GM21529 (cell line): Measurements from ENCODE around the gene SLC35E3.
"Not testable (repeated sequence)": the region's sequence is repeated elsewhere in the genome, so short reads cannot be mapped to it uniquely, and the experiment has no call there.

Experiments
- ATAC-seq: cut with Tn5 transposase; IDR thresholded peaks from one replicate; pipeline ENCODE4 v1.9.1; 2021; ENCODE audit not compliant: unreplicated experiment

SLC35E3 gene

DNA sequence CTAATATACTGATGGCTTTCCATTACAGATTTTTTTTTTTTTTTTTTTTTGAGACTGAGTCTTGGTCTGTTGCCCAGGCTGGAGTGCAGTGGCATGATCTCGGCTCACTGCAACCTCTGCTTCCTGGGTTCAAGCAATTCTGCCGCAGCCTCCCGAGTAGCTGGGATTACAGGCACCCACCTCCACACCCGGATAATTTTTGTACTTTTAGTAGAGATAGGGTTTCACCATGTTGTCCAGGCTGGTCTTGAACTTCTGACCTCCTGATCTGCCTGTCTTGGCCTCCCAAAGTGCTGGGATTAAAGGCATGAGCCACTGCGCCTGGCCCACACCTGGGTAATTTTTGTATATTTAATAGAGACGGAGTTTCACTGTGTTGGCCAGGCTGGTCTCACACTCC lies 65.6 kb downstream of the SLC35E3 start:
- not testable (repeated sequence) for ATAC-seq

DNA sequence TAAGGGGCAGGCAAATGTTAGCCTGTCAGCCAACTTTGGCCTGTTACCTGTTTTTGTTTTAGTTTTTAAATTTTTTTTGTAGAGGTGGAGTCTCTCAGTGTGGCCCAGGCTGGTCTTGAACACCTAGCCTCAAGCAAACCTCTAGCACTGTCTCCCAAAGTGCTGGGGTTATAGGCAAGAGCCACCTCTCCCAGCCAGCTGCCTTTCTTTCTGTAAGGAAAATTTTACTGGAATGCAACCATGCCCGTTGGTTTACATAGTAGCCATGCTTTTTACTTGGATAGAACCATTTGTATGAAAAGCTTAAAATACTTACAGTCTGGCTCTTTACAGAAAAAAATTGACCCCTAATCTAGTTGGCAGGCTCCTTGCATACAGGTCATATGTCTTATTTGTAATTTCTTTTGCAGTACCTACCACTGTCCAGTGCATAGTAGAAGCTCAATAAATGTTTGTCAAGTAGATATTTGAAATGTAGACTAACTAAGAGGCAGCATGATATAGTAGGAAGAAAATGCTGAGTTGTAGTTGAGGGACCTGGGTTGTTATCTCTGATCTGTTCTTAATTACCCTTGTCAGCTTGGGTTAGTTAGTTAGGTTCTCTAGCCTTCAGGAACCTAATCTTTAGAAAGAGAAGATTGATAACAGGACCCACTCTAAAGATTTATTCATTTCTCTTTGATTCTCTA lies 66.7 kb downstream of the SLC35E3 start:
- ATAC-seq: no peak

DNA sequence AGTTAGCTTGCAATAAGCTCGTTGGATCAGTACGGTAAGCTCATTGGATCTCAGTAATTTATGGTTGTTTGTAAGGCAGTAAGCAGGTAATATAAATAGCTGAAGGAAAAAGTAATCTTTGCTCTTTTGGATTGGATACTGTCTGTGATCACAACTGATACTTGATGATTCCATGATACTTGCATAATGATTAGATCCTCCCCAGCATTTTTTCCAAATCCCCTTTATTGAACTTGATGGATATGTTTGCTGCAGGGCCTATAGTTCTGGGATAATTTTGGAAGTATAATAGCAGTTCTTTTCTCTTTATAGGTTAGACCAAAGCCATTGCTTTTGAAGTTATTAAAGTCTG lies 67.2 kb downstream of the SLC35E3 start:
- ATAC-seq: no peak

DNA sequence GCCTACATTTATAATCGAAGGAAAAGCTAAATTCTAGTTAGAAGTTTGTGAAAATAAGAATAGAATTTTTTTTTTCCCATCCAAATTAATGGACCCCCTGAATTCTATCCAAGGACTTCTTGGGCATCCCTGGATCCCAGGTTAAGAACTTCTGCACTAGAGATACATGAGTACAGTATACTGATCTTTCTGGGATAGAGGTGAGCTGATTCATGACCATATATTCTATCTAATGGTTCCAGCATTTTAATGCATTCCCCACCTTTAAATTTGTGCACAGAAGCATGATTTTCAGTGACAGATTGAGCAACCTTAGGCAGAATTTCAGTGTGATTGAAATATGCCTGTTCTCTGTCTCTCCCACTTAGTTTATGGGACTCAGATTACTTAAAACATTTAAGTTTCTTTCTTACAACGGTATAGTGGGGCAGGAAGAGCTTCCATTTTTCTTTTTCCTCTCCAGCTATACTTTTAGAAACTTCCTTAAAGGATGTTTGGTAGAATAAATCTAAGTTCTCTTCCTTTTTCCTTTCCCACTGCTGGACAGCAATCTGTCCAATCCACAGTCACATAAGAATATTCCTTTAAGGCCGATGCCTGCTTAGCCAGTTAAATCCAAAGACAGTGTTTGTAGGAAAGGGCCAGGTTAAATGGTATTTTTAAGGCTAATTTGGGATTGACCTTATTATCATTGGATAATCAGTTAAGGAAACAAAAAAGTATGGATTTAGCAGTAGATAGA lies 68.7 kb downstream of the SLC35E3 start:
- no peak for ATAC-seq

DNA sequence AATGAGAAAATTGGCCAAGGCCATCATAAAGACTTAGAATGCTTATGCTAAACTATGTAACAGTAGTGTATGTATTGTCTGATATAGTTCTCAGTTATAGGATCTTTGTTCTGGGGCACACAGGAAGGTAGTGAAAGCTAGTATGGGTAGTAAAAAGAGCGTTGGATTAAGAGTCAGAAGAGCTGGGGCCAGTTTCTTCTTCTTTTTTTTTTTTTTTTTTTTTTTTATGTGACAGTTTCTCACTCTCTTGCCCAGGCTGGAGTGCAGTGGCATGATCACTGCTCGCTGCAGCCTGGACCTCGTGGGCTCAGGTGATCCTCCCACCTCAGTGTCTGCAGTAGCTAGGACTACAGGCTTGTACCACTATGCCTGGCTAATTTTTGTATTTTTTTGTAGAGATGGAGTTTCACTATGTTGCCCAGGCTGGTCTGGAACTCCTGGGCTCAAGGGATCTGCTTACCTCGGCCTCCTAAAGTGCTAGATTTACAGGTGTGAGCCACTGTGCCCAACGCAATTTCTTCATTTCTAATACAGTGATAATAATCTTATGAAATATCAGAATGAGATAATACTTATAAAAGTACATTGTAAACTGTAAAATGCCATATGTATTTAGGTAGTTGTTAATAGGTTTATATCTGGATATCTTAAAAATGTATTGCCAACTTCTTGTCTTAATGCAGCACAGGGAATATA lies 69.4 kb downstream of the SLC35E3 start:
- ATAC-seq: no peak

DNA sequence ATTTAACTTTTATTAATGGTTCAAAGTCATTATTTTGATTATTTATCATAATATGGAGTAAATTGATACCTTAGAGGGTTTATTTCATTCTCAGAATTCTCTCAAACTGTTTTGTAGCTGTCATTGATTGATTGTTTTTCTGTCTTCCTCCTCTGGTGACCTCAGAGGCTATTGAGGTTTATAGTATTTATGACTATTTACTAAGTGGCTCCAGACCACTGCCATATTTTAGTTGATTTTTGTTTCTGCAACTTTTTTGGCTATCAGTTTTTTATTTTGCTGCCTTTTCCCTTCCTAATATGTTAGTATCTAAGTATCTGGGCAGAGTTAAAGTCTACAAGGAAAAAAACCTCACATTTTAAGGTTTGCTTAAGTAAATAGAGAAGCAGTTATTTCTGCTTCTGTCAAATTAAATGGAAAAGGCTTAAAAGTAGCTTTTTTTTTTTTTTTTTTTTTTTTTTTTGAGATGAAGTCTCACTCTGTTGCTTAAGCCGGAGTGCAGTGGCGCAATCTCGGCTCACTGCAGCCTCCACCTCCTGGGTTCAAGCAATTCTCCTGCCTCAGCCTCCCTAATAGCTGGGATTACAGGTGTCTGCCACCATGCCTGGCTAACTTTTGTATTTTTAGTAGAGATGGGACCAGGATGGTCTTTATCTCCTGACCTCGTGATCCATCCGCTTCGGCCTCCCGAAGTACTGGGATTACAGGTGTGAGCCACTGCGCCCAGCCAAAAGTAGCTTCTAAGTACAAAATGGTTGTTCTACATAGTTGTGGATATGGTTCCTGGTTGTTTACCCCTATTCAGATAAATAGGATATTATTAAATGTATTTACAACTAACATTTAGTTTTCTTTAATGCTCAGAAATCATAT lies 70.2 kb downstream of the SLC35E3 start:
- ATAC-seq: no peak

DNA sequence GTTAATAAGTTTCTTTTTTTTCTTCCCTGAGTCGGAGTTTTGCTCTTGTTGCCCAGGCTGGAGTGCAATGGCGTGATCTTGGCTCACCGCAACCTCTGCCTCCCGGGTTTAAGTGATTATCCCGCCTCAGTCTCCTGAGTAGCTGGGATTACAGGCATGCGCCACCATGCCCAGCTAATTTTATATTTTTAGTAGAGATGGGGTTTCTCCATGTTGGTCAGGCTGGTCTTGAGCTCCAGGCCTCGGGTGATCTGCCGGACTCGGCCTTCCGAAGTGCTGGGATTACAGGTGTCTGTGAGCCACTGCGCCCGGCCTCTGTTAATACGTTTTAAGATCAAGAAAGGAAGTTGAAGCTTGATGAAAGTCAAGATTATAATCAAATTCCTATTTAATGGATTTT lies 73.5 kb downstream of the SLC35E3 start:
- ATAC-seq: not testable (repeated sequence)

DNA sequence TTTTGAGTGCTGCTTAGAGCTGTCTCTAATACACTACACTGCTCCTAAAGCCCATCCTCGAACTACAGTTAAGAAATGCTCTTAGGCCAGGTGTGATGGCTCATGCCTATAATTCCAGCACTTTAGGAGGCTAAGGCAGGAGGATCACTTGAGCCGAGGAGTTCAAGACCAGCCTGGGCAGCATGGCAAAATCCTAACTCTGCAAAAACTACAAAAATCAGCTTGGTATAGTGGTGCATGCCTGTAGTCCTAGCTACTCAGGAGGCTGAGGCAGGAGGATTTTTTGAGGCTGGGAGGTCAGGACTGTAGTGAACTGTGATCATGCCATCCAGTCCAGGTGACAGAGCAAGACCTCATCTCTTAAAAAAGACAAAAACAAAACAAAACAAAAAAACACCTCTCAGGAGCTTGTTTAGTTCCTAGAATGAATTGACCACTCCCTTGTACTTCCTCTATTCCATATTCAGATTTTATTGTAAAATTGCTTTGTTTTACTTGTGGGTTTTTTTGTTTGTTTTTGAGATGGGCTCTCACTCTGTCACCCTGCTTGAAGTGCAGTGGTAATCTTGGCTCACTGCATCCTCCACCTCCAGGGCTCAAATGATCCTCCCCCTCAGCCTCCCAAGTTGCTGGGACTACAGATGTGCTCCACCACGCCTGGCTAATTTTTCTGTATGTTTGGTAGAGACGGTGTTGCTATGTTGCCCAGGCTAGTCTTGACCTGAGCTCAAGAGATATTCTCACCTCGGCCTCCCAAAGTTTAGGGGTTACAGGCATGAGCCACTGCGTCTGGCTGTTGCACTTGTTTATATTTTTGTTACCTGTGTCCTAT lies 75.6 kb downstream of the SLC35E3 start:
- no peak for ATAC-seq

DNA sequence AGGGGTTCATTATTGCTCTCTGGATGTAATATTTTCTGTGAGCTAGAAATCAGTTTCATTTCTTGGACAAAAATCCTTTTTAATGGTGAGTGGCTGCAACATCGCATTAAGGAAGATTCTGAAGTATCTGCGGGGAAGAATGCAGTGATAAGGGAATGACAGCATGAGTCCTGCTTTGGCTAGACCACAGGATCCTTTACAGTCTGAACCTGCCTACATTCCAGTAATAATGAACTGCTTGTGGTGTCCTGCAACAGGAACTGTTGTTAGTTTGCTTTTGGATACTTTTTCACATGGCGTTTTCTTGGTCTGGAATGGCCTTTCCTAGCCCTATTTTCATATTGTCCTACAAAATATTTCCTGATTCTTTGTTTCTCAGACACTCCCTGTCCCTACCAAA lies 77.7 kb downstream of the SLC35E3 start:
- ATAC-seq: no peak

DNA sequence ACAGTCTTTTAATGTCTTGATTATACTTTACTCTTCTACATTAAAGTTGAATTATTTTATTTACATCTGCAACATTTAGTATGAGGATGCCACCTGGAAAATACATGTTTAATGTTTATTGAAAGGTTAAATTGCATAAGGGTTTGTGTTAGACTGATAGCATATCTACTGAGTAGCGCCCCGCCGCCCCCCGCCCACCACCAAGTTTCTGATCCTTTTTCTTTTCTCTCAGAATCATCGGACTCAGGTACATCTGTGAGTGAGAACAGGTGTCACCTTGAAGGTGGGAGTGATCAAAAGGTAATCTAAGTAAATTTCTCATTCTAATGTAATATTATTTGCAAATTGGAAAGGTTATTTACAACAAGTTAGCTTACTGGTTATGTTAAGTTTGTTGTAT lies 78.2 kb downstream of the SLC35E3 start:
- ATAC-seq: no peak

DNA sequence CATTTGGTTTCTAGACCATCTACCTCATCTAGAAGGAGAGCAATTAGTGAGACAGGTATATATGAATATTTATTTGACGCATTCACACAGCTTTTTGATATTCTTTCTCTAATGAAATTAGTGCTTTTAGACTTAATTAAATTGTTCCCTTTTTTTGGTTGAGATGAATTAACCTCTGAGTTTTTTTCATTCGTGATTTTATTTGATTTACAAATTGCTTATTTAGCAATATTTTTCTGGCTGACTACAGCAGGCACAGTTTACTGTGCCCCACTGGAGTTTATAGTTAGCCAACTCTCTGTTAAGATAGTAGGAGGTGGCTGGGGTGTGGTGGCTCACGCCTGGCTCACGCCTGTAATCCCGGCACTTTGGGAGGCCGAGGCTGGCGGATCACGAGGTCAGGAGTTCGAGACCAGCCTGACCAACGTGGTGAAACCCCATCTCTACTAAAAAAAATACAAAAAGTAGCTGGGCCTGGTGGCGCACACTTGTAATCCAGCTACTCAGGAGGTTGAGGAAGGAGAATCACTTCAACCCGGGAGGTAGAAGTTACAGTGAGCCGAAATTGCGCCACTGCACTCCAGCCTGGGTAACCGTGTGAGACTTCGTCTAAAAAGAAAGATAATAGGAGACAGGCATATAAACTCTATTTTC lies 78.7 kb downstream of the SLC35E3 start:
- no peak for ATAC-seq

DNA sequence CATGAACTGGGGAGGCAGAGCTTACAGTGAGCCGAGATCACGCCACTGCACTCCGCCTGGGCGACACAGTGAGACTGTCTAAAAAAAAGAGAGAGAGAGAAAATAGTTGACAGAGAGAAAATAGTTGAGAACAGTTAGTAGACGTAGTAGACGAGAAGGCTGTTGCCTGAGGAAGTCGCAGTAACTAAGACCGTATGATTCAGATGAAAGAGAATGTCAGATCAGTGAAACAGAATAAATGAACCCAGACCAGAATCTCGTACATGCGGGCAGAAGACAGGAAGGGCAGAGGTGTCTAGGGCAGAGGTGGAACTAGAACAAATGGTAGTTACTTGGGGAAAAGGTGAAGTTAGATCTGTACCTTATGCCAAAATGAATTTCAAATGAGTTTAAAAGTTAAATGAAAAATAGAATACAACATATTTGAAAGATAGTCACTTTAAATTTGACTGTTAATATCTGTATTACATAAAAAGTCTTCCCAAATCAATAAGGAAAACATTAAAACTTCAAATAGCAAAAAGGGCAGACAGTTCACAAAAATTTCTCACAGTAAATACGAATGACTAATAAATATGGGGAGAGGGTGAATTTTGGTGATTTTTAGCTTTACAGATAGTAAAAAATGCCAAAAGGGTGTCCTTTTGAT lies 79.7 kb downstream of the SLC35E3 start:
- ATAC-seq: no peak

DNA sequence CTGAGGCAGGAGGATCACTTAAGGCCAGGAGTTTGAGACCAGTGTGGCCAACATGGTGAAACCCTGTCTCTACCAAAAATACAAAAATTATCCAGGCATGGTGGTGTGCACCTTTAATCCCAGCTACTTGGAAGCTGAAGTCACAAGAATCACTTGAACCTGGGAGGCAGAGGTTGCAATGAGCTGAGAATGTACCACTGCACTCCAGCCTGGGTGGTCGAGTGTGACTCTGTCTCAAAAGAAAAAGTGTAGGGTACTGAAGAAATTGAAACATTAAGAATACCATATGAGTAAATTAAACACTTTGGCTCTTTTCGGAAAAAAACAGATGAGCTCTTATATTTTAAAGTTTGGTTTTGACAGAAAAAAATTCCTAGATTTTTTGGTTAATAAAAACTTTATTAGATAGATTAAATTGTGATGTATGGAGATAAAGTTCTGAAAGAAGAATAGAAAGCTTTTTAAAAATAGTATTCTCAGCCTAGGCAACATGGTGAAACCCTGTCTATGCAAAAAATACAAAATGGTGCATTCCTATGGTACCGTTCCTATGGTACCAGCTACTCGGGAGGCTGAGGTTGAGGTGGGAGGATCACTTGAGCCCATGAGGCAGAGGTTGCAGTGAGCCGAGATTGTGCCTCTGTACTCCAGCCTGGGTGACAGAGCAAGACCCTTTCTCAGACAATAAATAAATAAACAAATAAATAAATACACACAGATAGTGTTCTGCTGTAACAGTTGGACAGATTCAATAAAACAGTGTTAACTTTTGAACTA lies 82.1 kb downstream of the SLC35E3 start:
- no peak for ATAC-seq

DNA sequence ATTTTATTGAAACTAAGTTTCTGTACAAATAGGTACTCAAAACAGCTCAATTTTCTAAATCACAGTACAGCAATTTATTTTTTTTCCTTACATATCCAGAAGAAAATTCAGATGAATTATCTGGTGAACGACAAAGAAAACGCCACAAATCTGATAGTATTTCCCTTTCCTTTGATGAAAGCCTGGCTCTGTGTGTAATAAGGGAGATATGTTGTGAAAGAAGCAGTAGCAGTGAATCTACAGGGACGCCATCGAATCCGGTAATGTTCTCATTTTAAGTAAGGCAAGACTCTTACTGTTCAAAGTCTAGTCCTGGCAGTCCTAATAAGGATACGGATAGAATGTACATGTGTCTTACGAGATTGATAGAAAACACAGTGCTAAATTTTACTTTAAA lies 82.7 kb downstream of the SLC35E3 start:
- no peak for ATAC-seq
